T-helper 2 cell treated with Interferon-gamma antibody and Interleukin-4, amounts not matched to agents 5 μg/mL and 100 μg/mL, for 36 hours (primary cell): ENCODE data around the gene CRISPLD2.

ENCODE experiments used
- DNase-seq: peaks from one replicate; pipeline ENCODE4 v3.0.0; 2021; ENCODE audit warnings: low spot score
- H3K27ac Mint-ChIP-seq: one replicate; pipeline ENCODE4 v1.8.0; 2021; ENCODE audit warnings: mild to moderate bottlenecking, mixed read lengths
- H3K27me3 Mint-ChIP-seq: one replicate; pipeline ENCODE4 v1.8.0; 2021; ENCODE audit warnings: low read depth, mixed read lengths
- H3K36me3 Mint-ChIP-seq: one replicate; pipeline ENCODE4 v1.8.0; 2021; ENCODE audit warnings: low read depth, mixed read lengths
- H3K4me1 Mint-ChIP-seq: one replicate; pipeline ENCODE4 v1.8.0; 2021; ENCODE audit warnings: low read depth, mixed read lengths
- H3K4me3 Mint-ChIP-seq: one replicate; pipeline ENCODE4 v1.8.0; 2022; ENCODE audit warnings: mild to moderate bottlenecking, moderate library complexity, mixed read lengths
- H3K9me3 Mint-ChIP-seq: one replicate; pipeline ENCODE4 v1.8.0; 2021; ENCODE audit warnings: mixed read lengths

The CRISPLD2 gene

DNA sequence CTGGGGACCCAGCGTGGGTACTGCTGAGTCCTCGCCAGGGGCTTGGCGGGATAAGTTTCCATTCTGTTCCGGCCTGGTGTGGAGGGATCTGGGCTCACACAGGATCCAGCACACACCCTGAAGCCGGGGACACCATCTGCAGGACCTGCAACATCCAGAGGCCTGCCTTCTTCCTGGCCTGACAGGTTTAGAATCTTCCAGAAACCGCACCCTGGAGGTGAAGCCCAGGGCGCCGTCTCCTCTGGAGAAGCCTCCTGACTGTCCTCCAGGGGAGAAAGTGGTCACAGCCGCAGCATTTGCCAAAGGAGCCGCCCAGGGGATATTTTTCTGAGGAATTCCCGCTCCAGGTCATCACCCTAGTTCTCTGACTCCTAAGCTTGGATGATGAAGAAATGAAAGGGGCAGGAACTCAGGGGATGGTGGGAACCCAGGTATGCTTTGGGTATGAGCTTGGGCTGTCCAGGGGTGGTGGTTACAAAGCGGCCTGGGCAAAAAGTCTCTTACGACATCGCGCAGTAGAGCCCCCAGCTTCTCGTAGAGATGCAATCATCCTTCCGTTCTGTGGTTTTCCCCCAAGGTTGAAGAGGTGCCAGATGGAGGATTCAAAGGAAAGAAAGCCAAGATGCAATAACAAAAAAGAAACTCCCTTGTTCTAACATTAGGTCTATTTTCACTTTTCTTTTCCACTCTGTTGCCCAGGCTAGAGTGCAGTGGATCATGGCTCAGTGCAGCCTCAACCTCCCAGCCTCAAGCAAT lies 9.1 kb upstream of the CRISPLD2 start:
- peaks cover 8% of the 10 kb centered on the region for H3K27me3 Mint-ChIP-seq
- DNase-seq: peak; percentile 30
- H3K9me3 Mint-ChIP-seq: no peaks in the 10 kb centered on the region
- H3K4me3 Mint-ChIP-seq: peak overlapping the region; percentile 58
- H3K36me3 Mint-ChIP-seq: no peaks in the 10 kb centered on the region
- H3K27ac Mint-ChIP-seq: peak overlapping the region; percentile 45
- H3K4me1 Mint-ChIP-seq: peaks cover 19% of the 10 kb centered on the region

DNA sequence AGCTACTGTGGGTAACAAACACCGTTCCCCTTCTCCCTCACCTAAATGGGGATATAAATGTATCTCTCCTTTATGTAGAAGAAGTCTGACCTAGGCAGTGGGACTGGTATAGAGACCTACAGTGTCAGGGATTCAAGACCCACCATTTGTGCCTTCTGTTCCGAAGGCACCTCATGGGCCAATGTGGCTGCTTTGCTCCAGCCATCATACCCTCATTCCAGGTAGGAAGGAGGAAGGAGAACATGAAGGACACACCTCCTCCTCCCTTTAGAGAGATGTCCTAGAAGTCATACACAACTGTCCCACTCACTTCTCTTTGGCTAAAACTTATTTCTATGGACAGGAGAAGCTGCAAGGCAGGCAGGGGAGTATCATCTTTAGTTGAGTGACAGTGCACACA lies 8.3 kb upstream of the CRISPLD2 start:
- peaks cover 8% of the 10 kb centered on the region for H3K27me3 Mint-ChIP-seq
- H3K36me3 Mint-ChIP-seq: no peaks in the 10 kb centered on the region
- peaks cover 15% of the 10 kb centered on the region for H3K4me1 Mint-ChIP-seq
- DNase-seq: no peak
- H3K4me3 Mint-ChIP-seq: peak overlapping the region; percentile 21
- H3K9me3 Mint-ChIP-seq: no peaks in the 10 kb centered on the region
- H3K27ac Mint-ChIP-seq: no peak overlapping the region

DNA sequence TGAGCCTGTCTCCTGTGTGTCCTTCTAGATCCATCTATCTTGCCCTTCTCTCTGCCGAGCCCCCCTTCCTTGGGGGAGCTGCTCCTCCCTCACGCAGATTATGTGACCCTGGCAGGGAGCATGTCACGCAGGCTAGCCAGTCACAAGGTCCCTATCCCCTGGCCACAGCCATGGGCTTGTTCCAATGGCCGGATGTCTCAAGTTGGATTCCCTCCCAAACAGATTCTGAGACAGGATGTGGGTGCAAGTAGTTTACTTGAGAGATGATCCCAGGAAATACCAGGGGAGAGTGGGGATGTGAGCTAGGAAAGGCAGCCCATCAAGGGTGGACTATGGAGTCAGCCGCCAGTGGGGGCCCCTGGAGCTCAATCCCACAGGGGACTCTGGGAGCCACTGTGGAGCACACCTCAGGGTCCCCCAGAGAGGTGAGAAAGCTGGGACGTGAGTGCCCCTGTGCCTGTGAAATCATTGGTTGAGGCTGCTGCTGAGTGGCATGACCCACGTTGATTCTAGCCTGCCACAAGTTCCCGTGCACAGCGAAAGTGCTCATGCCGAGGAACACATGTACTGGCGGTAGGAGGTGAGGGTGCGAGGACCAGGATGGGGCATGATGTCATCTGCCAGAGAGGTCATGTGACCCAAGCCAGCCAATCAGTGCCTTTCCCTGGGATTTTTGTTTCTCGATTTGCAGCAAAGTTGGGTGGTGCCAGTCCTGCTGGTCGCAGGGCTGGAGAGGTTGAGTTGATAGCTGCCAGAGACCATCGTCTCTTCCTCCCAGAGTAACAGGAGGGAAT lies 6.4 kb upstream of the CRISPLD2 start:
- no peaks in the 10 kb centered on the region for H3K9me3 Mint-ChIP-seq
- no peak overlapping the region for H3K4me3 Mint-ChIP-seq
- no peak overlapping the region for H3K27ac Mint-ChIP-seq
- DNase-seq: no peak
- H3K27me3 Mint-ChIP-seq: peaks cover 15% of the 10 kb centered on the region
- no peaks in the 10 kb centered on the region for H3K36me3 Mint-ChIP-seq
- peaks cover 15% of the 10 kb centered on the region for H3K4me1 Mint-ChIP-seq

DNA sequence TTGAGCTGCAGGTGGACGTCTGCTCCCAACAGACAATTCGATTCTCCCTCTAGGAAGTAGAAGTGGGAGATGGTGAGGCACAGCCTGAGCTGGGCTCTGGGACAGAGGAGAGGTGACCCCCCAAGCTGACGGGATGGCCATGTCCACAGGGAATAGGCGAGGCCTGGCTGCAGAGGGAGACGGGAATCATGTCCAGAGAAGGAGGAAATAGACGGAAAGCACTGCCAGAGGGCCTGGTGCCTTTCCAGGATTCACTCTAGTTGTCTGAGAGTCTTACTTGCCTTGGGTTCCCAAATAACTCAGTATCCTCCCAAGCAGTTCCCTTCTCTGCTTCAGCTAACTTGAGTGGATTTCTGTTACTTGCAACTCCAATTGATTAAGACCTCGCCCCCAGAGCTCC lies 4.3 kb upstream of the CRISPLD2 start:
- Mint-ChIP-seq H3K9me3 (no peaks in the 10 kb centered on the region), H3K36me3 (no peaks in the 10 kb centered on the region), H3K4me1 (peaks cover 17% of the 10 kb centered on the region), H3K4me3 (no peak overlapping the region), H3K27ac (no peak overlapping the region), H3K27me3 (peaks cover 30% of the 10 kb centered on the region)
- DNase-seq: no peak

DNA sequence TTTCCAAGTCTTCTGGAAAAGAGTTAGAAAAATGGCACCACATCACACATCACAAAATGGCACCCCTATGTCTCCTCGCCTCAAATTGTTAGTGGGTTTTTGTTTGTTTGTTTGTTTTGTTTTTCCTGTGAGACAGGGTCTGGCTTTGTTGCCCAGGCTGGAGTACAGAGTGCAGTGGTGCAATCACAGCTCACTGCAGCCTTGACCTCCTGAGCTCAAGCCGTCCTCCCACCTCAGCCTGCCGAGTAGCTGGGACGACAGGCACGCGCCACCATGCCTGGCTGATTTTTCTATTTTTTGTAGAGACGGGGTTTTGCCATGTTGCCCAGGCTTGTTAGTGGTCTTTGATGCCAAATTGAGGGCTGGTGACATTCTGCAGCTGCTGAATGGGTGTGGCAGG lies 3.8 kb upstream of the CRISPLD2 start:
- H3K4me1 Mint-ChIP-seq: peaks cover 14% of the 10 kb centered on the region
- no peak overlapping the region for H3K4me3 Mint-ChIP-seq
- H3K27me3 Mint-ChIP-seq: peaks cover 34% of the 10 kb centered on the region

DNA sequence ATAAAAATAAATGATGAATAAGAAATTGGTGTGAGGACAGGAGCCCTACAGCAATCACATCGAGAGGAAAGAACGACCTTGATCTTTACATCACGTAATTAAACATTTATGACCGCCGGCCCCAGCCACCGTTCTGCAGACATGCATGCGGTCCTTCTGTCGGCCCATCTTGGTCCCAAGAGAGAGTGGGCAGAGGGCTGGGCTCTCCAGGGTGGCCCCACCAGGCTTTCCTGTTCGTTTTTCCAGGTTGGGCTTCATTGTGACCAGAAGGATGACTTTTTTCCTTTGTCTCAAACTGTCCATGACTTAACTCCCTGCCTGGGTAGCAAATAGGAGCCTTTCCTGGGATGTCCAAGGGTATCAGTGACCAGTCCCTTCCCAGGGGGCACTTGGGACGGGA lies 3.3 kb upstream of the CRISPLD2 start:
- Mint-ChIP-seq H3K27me3 (peaks cover 38% of the 10 kb centered on the region), H3K4me3 (no peak overlapping the region), H3K4me1 (peaks cover 10% of the 10 kb centered on the region)

More for the DNA sequence above, 3.8 kb upstream of the CRISPLD2 start:
- no peaks in the 10 kb centered on the region for H3K9me3 Mint-ChIP-seq
- no peak overlapping the region for H3K27ac Mint-ChIP-seq
- no peak for DNase-seq
- H3K36me3 Mint-ChIP-seq: no peaks in the 10 kb centered on the region

DNA sequence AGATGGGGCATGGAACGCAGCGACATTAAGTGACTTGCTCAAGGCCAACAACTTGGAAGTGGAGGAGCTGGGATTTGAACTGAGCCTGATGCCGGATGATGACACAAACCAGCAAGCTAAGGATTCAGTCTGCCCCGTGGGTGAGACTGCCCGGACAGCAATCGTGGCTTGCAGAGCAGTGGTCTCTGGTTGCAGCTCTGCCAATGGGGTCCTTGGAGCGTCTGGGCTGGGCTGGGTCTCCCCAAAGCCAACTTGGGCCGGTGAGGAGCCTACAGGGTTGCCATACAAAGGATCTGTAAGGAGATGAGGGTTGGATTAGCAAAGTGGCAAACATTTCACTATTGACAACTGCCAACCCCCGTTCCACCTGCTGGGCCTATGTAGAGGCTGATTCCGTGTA lies 2.6 kb upstream of the CRISPLD2 start:
- no peak overlapping the region for H3K4me3 Mint-ChIP-seq
- H3K36me3 Mint-ChIP-seq: no peaks in the 10 kb centered on the region
- H3K4me1 Mint-ChIP-seq: peaks cover 7% of the 10 kb centered on the region
- H3K27ac Mint-ChIP-seq: no peak overlapping the region
- peaks cover 39% of the 10 kb centered on the region for H3K27me3 Mint-ChIP-seq
- no peaks in the 10 kb centered on the region for H3K9me3 Mint-ChIP-seq
- DNase-seq: no peak

More for the DNA sequence above, 3.3 kb upstream of the CRISPLD2 start:
- Mint-ChIP-seq H3K27ac (no peak overlapping the region), H3K36me3 (no peaks in the 10 kb centered on the region), H3K9me3 (no peaks in the 10 kb centered on the region)
- no peak for DNase-seq

DNA sequence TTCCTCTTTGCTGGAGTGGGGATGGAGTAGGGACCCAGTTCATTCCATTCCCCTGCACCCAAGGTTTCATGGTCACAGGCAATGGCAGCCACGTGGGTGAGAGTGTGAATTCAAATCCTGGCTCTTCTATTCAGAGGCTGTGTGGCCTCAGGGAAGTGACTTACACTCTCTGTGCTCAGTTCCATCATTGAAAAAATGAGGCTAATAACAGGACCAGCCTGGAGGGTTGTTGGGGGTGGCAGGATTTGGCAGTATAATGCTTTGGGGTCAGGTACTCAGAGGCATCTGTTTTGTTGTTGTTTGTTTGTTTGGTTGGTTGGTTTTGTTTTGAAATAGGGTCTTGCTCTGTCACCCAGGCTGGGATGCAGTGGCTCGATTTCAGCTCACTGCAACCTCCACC lies 2.2 kb upstream of the CRISPLD2 start:
- Mint-ChIP-seq H3K9me3 (no peaks in the 10 kb centered on the region), H3K4me1 (peaks cover 7% of the 10 kb centered on the region), H3K27ac (no peak overlapping the region), H3K4me3 (no peak overlapping the region), H3K36me3 (no peaks in the 10 kb centered on the region), H3K27me3 (peaks cover 42% of the 10 kb centered on the region)
- no peak for DNase-seq

DNA sequence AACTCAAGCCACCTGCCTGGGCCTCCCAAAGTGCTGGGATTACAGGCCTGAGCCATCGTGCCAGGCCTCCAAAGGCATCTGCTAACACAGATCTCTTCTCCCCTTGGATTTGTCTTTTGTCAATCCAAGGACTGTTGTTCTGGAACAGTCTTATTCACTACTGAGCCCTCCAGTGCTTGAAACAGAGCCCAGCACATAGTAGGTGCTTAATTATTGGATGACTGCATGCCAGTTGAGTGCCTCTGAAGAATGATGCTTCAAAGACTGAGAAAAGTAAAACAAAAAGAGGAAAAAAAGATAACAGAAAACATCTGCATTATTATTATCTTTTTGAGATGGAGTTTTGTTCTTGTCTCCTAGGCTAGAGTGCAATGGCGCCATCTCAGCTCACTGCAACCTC lies 1.7 kb upstream of the CRISPLD2 start:
- no peak for DNase-seq
- H3K36me3 Mint-ChIP-seq: no peaks in the 10 kb centered on the region
- peaks cover 7% of the 10 kb centered on the region for H3K4me1 Mint-ChIP-seq
- H3K4me3 Mint-ChIP-seq: no peak overlapping the region
- peaks cover 43% of the 10 kb centered on the region for H3K27me3 Mint-ChIP-seq
- H3K9me3 Mint-ChIP-seq: no peaks in the 10 kb centered on the region
- no peak overlapping the region for H3K27ac Mint-ChIP-seq

DNA sequence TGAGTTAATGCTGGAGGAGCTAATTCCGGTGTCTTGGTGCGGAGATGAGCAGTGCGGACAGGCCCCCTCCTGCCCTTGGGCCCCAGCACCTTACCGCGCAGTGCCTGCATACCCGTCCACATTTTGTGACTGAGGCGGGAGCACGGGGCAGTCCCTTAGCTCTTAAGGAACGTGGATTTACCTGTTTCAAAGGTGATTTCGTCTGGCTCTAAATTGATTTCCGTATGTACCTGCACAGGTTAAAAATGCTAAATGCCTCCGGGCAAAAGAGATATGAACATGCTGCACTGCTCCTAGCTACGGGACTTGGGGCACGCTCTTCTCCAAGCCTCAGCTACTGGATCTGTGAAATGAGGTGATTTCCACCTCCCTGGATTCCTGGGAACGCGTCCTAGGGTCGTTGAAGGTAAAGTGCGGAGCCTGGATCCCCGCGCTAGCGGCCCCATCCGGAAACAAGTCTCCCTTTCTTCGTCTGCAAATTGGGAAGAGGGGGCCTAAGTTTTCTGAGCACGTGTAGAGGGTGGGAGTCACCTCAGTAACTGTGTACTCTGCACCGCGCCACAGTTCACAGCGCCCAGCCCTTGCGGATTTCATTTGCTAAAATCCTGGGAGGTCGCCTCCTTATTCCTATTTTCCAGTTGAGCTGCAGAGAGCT lies 669 bp upstream of the CRISPLD2 start:
- H3K4me1 Mint-ChIP-seq: peaks cover 7% of the 10 kb centered on the region
- no peak overlapping the region for H3K27ac Mint-ChIP-seq
- H3K9me3 Mint-ChIP-seq: no peaks in the 10 kb centered on the region
- no peaks in the 10 kb centered on the region for H3K36me3 Mint-ChIP-seq
- no peak for DNase-seq
- no peak overlapping the region for H3K4me3 Mint-ChIP-seq
- H3K27me3 Mint-ChIP-seq: peaks cover 41% of the 10 kb centered on the region

DNA sequence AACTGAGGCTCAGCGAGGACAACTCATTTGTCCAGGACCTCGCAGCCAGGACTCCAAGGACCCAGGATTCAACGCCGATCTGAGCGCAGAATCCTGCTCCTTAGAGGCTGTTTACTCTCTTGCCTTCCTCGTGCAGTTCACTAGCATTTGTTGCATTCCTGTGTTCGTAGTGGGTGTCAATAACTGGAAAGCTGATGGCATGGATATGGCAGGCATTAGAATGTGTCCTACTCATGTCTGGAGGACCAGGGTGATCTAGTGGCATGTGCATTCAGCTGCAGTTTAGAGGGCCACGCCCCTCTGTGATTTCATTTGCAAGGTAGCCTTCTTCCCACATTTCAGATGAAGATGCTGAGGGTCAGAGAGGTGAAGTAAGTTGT lies 510 bp downstream of the CRISPLD2 start:
- peak overlapping the region; percentile 76 for H3K4me3 Mint-ChIP-seq
- H3K27ac Mint-ChIP-seq: no peak overlapping the region
- DNase-seq: no peak
- H3K36me3 Mint-ChIP-seq: no peaks in the 10 kb centered on the region
- peaks cover 39% of the 10 kb centered on the region for H3K27me3 Mint-ChIP-seq
- no peaks in the 10 kb centered on the region for H3K9me3 Mint-ChIP-seq
- peaks cover 7% of the 10 kb centered on the region for H3K4me1 Mint-ChIP-seq

DNA sequence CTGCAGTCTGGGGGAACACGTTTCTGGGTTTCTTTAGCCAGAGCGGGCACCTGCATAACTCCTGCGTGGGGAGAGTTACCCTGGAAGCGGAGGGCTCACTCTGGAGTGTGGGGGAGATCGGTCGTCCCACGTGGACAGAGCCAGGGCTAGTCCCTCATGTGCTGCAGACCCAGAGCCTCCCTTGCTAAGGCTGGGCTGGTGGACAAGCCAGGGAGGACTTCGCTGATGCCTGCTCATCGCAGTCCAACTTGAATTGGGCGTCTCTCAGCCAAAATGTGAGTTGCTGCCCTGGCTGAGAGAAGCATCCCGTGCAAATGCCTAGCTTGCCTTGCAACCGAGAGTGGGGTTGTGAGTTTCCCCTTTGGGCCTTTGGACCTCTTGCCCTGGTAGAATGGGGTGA lies 986 bp downstream of the CRISPLD2 start:
- H3K9me3 Mint-ChIP-seq: no peaks in the 10 kb centered on the region

DNA sequence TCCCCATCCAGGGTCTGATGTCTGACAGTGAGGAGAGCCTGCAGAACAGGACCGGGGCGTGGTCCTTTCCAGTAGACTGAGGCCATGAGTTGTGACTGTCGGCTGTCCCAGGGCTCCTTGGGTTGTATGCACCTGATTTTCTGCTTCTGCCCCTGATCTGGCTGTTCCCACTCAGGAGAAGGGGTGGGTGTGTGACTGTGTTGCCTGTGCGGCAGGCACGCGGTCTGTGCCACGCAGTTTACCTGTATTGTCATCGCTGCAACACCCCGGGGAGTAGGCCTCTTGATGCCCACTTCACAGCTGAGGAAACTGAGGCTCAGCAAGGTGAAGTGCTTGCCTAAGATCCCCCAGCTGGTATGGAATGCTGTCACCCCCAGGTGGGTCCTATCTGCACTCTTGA lies 1.4 kb downstream of the CRISPLD2 start:
- Mint-ChIP-seq H3K27ac (no peak overlapping the region), H3K4me3 (no peak overlapping the region), H3K27me3 (peaks cover 39% of the 10 kb centered on the region), H3K36me3 (no peaks in the 10 kb centered on the region), H3K4me1 (peaks cover 7% of the 10 kb centered on the region), H3K9me3 (no peaks in the 10 kb centered on the region)
- DNase-seq: no peak

More for the DNA sequence above, 986 bp downstream of the CRISPLD2 start:
- Mint-ChIP-seq H3K27me3 (peaks cover 39% of the 10 kb centered on the region), H3K36me3 (no peaks in the 10 kb centered on the region), H3K4me3 (no peak overlapping the region), H3K27ac (no peak overlapping the region), H3K4me1 (peaks cover 7% of the 10 kb centered on the region)
- DNase-seq: no peak
